ENCODE measurements around the gene HMCN2.

- TF ChIP-seq CTCF (IDR thresholded peaks at IDR 0.05) (no peak), POLR2A (IDR thresholded peaks at IDR 0.05; ENCODE audit: low read length) (no peak), EP300 (IDR thresholded peaks at IDR 0.05) (no peak), CHD2 (IDR thresholded peaks at IDR 0.05; ENCODE audit: low read length, partially characterized antibody) (no peak), RFX5 (IDR thresholded peaks at IDR 0.05) (no peak), SMC3 (IDR thresholded peaks at IDR 0.05) (no peak), ZSCAN20 (CRISPR knock-in tag; IDR thresholded peaks at IDR 0.05) (no peak), E2F6 (IDR thresholded peaks at IDR 0.05; ENCODE audit: borderline replicate concordance, low read depth) (no peak), NFE2L2 (conservative IDR thresholded peaks at IDR 0.05; ENCODE audit: low read length) (no peak)
These were observed 144.9 kb downstream of the HMCN2 start for GRCh38 chr9:130410443-130410842.
